Bronchial epithelial cell (primary cell): ENCODE measurements around the gene GLI2. TPM values are rescaled to one million over a fixed set of nuclear protein-coding genes. Genes with fewer than 3 reads are reported as not detected.

Source experiments
- DNase-seq: peaks from one replicate; pipeline ENCODE4 v3.0.0-alpha.2; 2010; ENCODE audit warnings: low read depth
- FAIRE-seq: peaks from 2 replicates; lab custom pipeline; 2011; peaks lifted over from hg19 to GRCh38; lab: Jason Lieb, UNC
- H3K27me3 ChIP-seq: 2 replicates; pipeline ENCODE4 v1.5.1; 2011; ENCODE audit warnings: low read length; ENCODE audit not compliant: control insufficient read depth, insufficient read depth
- H3K36me3 ChIP-seq: 2 replicates; pipeline ENCODE4 v1.5.1; 2011; ENCODE audit warnings: low read length; ENCODE audit not compliant: control insufficient read depth, insufficient read depth
- H3K4me3 ChIP-seq: 2 replicates; pipeline ENCODE4 v1.5.1; 2011; ENCODE audit warnings: mild to moderate bottlenecking, low read depth, low read length, control low read depth
- CTCF ChIP-seq: IDR thresholded peaks from 2 replicates; pipeline ENCODE4 v1.5.1; 2011; ENCODE audit warnings: mild to moderate bottlenecking, moderate library complexity, low read length, control low read depth, inconsistent platforms; ENCODE audit not compliant: insufficient read depth, severe bottlenecking
- total RNA-seq: library from RNA; depleted of rRNA; stranded (reverse); fragments of >200 nt; gene quantifications from 2 replicates; pipeline ENCODE4 v1.2.1, GENCODE V29; 2014

Gene GLI2
- total RNA-seq, 1 donor from 2014 or later, result under 0.01 TPM

DNA sequence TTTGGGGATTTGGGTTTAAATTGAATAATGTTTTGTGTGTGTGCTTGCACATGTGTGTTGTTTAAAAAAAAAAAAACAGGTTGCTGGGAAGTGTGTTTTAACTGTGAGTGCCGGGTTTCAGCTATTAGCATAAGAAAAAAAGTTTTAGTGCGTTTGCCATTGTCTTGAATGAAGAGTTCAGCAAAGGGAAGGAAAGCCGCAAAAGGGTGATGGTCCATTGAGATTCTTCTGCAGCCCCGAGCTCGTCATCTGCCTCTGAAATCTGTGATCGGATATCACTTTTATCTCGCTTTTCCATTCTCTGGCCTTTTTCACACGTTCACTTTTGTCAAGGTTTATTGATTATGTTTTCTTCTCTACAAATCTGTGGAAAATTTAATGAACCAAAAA lies 4.7 kb downstream of the GLI2 start:
- H3K36me3 ChIP-seq, result no peaks in the 10 kb centered on the region
- TF ChIP-seq CTCF, result no peak
- H3K27me3 ChIP-seq, result peaks cover 16% of the 10 kb centered on the region
- H3K4me3 ChIP-seq, result no peak overlapping the region
- DNase-seq (no peak), FAIRE-seq (no peak)

GRCh38 chr2:120740765-120741524 lies 5.3 kb downstream of the GLI2 start:
- no peak for DNase-seq
- Histone ChIP-seq H3K27me3 (peaks cover 18% of the 10 kb centered on the region), H3K36me3 (no peaks in the 10 kb centered on the region), H3K4me3 (no peak overlapping the region)
- TF ChIP-seq CTCF, result no peak
- FAIRE-seq, result no peak

DNA sequence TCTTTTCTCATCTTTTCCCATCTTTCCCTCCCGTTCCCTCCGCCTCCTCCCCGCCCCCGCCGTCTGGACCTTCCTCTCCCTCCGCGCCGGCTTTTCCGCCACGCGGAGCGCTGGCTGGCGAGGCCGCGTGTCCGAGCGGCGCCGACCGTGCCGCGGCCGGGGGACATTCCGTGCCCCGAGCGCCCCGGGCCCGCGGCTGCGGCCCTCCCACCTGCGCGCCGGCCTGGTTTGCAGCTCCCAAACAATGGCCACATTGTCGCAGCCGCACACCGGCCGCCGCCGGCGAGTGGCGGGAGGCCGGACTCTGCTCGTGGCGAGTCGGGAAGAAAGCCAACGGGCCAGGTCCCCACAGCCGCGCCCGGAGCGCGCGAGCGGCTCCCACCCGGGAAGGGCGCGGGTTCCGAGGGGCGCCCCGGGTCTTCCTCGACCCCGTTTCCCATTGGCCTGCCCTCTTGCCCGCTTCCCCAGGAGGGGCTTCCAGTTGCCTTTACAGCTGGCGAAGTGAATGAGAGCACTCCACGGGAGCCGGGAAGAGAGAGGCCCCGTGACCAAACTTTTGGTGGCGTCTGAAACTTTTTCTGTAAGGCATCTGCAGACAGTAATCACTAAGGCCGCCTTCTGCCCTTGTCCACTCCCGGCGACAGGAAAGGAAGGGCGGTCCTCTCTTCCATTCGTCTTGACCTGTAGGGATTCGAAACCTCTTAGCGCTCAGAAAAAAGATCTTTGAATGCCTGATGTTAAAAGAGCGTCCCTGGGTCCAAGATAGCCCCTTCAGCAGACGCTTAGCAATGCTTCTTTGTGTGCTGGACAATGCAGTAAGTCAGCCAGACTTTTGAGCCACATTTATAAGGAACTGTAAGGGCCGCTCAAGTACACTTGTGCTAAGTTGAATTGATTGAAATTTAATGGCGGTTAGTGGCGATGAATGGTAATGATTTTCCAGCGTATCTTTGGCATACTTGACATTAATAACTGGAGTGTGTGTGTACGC lies 6.2 kb downstream of the GLI2 start:
- TF ChIP-seq CTCF, result no peak
- no peak overlapping the region for H3K4me3 ChIP-seq

GRCh38 chr2:120743657-120744056 lies 8.0 kb downstream of the GLI2 start:
- FAIRE-seq (no peak), DNase-seq (no peak)
- Histone ChIP-seq H3K4me3 (no peak overlapping the region), H3K27me3 (peaks cover 14% of the 10 kb centered on the region), H3K36me3 (no peaks in the 10 kb centered on the region)
- no peak for TF ChIP-seq CTCF

More for the DNA sequence above, 6.2 kb downstream of the GLI2 start:
- no peaks in the 10 kb centered on the region for H3K36me3 ChIP-seq
- no peak for DNase-seq
- no peak for FAIRE-seq
- H3K27me3 ChIP-seq, result peaks cover 18% of the 10 kb centered on the region

DNA sequence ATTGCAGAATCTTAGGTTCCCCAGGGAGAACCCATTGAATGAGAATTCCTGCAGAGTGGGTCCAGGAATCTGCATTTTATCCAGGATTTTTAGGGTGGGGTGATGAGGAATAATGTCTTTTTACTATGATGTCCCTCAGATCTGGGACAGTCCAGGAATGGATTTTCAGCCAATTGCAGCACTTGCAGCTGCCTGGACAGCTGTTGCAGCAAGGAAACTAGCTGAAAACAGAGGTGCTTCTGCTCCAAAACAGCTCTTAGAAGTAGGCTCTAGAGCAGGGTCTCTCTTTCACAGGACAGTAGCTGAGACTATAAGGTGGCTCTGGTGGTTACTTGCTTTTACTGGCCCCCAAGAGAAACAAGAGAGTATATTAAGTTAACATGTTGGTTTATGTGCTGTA lies 9.1 kb downstream of the GLI2 start:
- TF ChIP-seq CTCF, result no peak
- peaks cover 13% of the 10 kb centered on the region for H3K27me3 ChIP-seq

More for the DNA sequence above, 9.1 kb downstream of the GLI2 start:
- FAIRE-seq, result no peak
- DNase-seq, result no peak
- Histone ChIP-seq H3K36me3 (no peaks in the 10 kb centered on the region), H3K4me3 (no peak overlapping the region)
